ENCODE data around the gene WDR7.

The WDR7 gene

GRCh38 chr18:56899660-56900059 lies 248.5 kb downstream of the WDR7 start:
- no peak for DNase-seq

- DNase-seq = no peak
These were observed 249.3 kb downstream of the WDR7 start for GRCh38 chr18:56900195-56901094.

- DNase-seq = no peak
These were observed 250.8 kb downstream of the WDR7 start for GRCh38 chr18:56901919-56902318.

DNA sequence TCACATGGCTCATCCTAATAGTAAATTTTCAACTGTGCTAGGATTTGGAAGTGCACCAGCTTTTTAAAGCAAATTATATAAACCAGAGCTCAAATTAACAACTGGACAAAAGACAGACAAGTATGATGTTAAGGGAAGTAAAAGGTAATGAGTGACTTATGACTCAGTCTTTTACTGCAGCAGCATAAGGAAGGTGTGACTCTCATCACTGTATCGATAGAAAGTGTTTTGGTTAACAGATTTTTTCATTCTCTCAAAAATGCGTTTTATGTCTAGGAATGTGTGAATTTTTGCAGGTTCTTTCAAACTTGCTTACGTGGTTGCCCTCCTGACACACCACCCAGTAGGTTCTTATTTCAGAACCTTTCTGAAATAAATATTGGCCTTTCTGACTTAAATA lies 251.5 kb downstream of the WDR7 start:
- no peak for DNase-seq

DNA sequence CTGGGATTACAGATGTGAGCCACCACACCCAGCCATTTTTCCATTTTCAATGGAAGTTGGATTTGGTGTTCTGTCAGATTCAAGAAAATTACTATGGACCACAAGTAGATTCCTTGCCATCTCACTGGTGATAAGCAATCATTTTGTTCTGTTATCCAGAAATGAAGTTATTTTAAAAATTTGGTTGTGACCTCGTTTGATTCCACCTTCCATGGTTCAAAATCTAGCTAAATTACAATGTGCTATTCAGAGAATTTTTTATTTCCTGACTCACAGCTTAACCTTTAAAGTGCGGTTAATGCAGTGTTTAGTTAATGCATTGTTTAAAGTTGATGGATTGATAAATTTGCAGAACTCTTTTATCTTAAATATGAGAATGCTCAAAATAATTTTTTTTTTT lies 252.5 kb downstream of the WDR7 start:
- no peak for DNase-seq

DNA sequence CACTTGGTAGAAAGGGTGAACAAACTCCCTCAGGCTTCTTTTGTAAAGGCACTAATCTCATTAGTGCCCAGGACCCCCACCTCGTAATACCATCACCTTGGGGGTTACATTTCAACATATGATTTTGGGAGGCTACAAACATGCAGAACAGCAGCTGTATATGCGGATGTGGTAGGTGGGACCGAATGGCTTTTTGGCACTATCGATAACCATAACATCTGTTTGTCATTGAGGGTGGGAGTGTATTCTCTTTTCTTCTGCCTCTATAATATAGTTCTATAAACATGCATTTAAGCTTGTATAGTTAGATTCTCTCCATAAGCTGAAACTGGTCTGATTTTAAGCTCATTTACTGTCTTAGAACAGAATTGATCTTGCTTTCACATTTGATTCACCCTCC lies 256.6 kb downstream of the WDR7 start:
- DNase-seq = no peak

GRCh38 chr18:56910237-56910636 lies 259.1 kb downstream of the WDR7 start:
- no peak for DNase-seq

GRCh38 chr18:56910967-56911366 lies 259.8 kb downstream of the WDR7 start:
- no peak for DNase-seq

GRCh38 chr18:56913941-56914340 lies 262.8 kb downstream of the WDR7 start:
- DNase-seq = no peak

DNA sequence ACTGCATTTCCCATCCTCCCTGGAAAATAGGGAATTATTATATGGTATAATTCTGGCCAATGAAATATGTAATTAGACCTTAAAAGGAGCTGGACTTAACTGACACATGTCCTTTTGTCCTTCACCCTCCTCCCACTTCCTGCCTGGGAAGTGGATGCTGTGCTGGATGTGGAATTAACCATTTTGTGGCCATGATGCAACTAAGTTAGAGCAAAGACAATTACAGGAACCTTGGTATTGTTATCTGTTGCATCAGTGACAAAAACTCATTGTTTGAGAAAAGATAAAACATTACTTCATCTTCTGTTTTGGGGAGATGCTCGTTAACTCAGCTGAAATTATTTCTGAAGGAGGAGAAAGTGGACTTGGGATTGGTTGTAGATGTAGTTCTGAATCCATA lies 268.0 kb downstream of the WDR7 start:
- no peak for DNase-seq

GRCh38 chr18:56921896-56922480 lies 270.8 kb downstream of the WDR7 start:
- DNase-seq = no peak

DNA sequence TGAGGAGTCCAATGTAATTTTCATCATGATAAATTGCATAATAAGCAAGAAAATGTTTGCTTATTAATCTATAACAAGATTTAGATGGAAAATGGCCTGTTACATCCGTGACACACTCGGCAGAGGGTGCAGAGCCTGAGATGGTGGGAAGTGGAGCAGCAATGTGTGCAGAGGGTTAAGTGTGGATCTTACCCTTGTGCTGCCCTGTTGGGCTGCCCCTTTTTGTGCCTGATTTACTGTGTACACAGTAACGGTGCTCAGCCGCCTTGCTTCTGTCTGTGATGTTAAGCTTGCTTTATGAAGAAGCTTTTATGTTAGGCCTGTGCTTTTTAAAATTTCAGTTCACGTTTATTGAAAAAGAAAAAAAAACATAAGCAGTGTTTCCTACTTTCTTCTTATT lies 275.6 kb downstream of the WDR7 start:
- DNase-seq = no peak

- no peak for DNase-seq
These were observed 276.6 kb downstream of the WDR7 start for GRCh38 chr18:56927786-56928185.

DNA sequence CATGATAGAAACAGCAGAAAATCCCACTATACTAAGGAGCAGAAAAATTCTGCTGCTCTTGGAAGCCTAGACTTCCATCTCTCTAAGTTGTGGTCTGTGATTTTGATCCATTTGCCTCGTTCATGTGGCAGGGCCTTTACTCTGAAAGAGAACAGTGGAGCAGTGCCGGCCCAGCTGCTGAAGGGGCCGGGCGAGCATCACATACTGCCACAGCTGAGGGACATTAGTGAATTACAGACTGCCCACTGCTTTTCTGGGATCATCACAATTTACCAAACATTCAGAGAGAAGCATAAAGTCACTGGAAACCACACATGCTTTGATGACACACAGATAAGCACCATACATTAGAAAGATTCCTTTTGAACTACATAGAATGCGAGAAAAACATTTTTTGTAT lies 278.7 kb downstream of the WDR7 start:
- no peak for DNase-seq

DNA sequence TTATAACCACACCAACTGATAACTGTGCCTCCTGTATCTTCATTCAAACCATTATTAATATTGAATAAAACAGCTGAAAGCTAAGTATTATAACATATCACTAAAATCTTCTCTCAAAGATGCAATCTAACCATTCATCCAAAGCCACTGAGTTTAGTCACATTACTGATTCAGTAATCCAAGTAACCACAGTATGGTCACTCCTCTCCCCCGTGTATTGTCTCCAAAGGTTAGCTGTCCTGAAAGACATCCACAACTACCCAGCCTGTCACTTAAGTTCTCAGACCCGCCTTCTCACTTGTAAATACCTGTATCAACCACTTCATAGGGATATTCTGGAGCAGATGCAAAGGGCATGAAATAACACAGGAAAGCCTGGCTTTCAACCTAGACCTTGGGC lies 282.3 kb downstream of the WDR7 start:
- DNase-seq = no peak

DNA sequence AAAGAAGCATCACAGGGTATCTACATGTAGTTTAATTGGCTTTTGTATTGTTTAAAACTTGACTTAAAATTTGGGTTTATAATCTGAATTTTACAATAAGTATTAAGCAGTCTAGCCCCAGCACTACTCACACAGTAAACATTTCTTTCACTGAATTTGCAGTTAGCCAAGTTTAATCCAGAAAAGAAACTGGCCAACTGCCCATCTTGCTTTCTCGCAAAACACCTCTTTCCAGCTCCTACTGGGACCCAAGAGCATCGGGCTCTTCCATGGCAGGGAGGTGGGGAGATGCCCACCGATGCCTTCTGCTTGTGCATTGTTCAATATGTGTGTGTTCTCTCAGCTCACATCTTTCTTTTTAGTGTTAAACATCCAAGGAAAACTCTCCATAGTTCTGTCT lies 283.0 kb downstream of the WDR7 start:
- no peak for DNase-seq

DNA sequence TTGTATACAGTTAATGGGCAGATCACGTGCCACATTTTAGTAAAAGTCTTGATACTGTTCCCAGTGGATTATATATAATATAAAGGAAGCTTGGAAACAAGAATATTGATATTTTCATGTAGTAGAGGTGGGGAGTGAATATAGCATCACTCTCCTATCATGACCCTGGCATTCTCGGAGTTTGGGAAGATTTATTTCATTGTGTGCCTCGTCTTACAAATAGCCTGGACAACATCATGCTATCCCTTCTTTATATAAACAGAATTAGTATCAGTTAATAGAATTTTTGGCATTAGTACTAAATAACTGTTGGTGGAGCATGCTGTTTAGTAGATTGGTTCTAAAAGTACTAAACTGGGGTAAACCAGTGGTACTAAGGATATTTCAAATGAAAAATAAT lies 283.7 kb downstream of the WDR7 start:
- no peak for DNase-seq

GRCh38 chr18:56935434-56936040 lies 284.4 kb downstream of the WDR7 start:
- DNase-seq = no peak

DNA sequence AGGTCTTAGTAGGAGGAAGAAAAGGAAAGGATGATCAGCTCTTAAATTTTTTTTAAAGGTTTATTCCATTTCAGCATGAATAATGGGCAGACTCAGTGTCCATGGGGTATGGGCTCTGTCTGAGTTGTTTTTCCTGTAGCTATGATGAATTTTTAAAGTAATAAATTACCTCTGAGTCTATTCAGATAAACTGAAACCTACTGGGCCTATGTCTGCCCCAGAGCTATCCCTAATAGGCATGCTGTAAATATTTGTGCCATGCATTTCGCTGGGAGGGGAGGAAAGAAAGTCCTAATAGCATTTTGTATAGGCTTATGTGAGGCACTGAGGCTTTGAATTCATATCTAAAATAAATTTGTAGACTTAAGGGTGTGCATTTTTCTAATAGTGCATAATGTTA lies 285.3 kb downstream of the WDR7 start:
- DNase-seq = no peak

- no peak for DNase-seq
These were observed 286.8 kb downstream of the WDR7 start for GRCh38 chr18:56937874-56938430.

GRCh38 chr18:56945171-56946083 lies 294.3 kb downstream of the WDR7 start:
- no peak for DNase-seq

GRCh38 chr18:56947236-56947635 lies 296.1 kb downstream of the WDR7 start:
- DNase-seq = no peak

DNA sequence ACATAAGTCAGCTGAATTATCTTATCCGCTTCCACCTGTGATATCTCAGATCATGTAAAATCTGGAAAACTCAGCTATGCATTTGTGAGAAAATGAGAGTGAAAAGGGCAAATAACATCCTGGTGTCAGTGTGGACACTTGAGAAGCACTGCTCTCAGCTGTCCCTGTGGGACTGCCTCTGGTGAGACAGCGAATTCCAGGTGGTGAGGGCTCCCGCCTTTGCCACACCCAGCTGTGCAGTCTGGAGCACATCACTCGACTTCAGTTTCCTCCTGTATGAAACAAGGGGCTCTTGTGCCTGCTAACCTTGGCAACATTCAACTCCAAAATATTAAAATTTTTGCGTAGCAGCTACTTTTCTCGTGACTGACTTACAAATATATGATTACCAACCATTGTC lies 300.9 kb downstream of the WDR7 start:
- DNase-seq = no peak

Measured in NCI-H2029 treated with DMSO at 0.1 percent for 48 hours (cell line).